ENCODE measurements around the gene ZBTB24. TPM values are rescaled to one million over a fixed set of nuclear protein-coding genes. Genes with fewer than 3 reads are reported as not detected.
A peak's percentile ranks its signal among the peaks of the same experiment; 100 is the strongest.

Gene ZBTB24
- total RNA-seq, 2 donors from 2014 or later: 14.2 to 15.9 TPM

DNA sequence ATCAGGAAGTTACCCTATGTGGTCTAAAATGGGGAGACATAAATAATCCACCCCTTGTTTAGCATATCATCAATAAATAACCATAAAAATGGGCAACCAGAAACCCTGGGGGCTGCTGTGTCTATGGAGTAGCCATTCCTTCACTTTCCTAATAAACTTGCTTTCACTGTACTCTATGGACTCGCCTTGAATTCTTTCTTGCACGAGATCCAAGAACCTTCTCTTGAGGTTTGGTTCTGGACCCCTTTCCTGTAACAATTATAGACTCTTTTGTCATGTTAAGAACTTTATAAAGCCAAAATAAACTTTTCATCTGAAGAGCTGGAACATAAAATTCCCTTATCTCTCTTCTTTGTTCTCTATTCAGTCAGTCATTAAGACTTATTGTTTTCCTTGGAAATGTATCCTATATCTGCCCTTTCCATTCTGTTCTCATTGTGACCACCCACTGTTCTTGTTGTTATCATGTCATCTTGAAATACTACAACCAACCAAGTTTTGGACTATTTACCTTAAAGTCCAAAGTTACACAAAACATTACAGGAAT is 29.3 kb upstream of the ZBTB24 start:
- H3K27me3 Mint-ChIP-seq (ENCODE audit: low read depth): no peaks in the 10 kb centered on the region
- ATAC-seq (replicated peaks in 1 of 2) (no peak), DNase-seq (no peak)
- peaks cover 39% of the 10 kb centered on the region for H3K4me1 Mint-ChIP-seq (ENCODE audit: low read depth)
- peaks cover 0 to 2% of the 10 kb centered on the region in 2 donors for H3K9me3 Mint-ChIP-seq
- no peak overlapping the region for H3K4me3 Mint-ChIP-seq
- peaks cover 1 to 4% of the 10 kb centered on the region in 2 donors for H3K36me3 Mint-ChIP-seq (ENCODE audit: insufficient read depth in 2 of 2)
- H3K27ac Mint-ChIP-seq: no peak overlapping the region

DNA sequence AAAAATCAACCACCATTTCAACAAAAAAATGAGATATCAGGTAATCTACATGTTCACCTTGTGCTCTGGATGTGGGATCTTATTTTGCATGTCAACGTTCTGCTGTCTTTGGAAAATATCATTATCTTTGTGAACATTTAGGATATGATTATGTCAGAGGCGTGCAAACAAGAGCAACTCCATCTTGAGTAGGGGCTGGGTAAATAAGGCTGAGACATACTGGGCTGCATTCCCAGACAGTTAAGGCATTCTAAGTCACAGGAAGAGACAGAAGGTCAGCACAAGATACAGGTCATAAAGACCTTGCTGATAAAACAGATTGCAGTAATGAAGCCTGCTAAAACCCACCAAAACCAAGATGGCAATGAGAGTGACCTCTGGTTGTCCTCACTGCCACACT is 28.8 kb upstream of the ZBTB24 start:
- Mint-ChIP-seq H3K36me3 (ENCODE audit: insufficient read depth in 2 of 2) (peaks cover 1 to 4% of the 10 kb centered on the region in 2 donors), H3K4me3 (no peak overlapping the region), H3K27ac (no peak overlapping the region), H3K4me1 (ENCODE audit: low read depth) (peaks cover 36% of the 10 kb centered on the region), H3K9me3 (peaks cover 0 to 2% of the 10 kb centered on the region in 2 donors), H3K27me3 (ENCODE audit: low read depth) (no peaks in the 10 kb centered on the region)
- ATAC-seq (replicated peaks in 1 of 2) (no peak), DNase-seq (no peak)

DNA sequence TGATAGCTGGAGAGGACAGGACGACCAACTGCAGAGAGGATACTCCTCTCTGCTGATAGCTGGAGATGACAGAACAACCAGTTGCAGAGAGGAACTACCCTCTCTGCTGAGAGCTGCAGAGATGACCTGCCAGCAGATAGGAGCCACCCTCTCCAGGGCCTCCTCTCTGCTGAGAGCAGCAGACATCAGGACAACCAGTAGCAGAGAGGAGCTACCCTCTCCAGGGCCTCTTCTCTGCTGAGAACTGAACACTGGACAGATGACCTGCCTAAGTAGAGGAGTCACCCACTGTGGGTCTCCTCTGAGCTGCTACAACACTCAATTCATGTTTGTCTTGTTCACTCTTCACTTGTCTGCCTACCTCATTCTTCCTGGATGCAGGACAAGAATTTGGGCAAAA is 27.3 kb upstream of the ZBTB24 start:
- Mint-ChIP-seq H3K27me3 (ENCODE audit: low read depth) (no peaks in the 10 kb centered on the region), H3K27ac (no peak overlapping the region), H3K4me3 (no peak overlapping the region), H3K36me3 (ENCODE audit: insufficient read depth in 2 of 2) (peaks cover 0 to 2% of the 10 kb centered on the region in 2 donors), H3K9me3 (no peaks in the 10 kb centered on the region), H3K4me1 (ENCODE audit: low read depth) (peaks cover 21% of the 10 kb centered on the region)
- DNase-seq (no peak), ATAC-seq (replicated peaks in 1 of 2) (no peak)

DNA sequence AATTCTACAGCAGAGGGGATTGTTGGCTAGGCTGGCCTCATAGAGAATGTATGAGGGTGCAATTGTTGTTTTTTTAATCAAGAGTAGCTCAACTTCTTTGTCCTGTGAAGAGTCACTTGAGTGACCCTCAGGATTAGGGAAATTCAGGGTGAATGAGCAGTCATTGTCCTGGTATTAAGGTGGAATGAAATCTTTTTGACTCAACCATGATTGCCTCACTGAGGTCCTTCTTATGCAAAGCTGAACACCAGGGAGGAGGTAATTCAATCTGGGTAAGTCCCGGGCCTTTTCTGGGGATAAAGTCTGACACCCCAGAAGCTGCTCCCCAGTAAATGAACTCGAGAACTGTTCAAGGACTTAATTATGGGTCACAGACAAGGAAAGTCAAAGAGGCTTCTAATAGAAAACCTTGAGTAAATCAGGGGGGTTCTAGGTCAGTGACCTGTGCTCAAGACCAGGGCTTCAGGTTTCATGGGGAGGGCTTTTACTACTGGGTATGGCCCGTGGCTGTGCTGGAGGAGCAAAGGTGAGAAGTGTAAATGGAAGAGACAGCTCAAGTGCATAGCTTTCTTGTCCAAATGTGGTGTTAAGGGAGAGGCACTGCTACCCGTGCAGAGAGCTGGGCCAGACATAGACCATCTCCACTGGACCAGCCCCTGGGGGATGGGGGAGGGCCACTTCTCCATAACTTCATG is 25.3 kb upstream of the ZBTB24 start:
- Mint-ChIP-seq H3K9me3 (no peaks in the 10 kb centered on the region), H3K27ac (no peak overlapping the region), H3K36me3 (ENCODE audit: insufficient read depth in 2 of 2) (peaks cover 0 to 2% of the 10 kb centered on the region in 2 donors), H3K27me3 (ENCODE audit: low read depth) (no peaks in the 10 kb centered on the region), H3K4me1 (ENCODE audit: low read depth) (peaks cover 1% of the 10 kb centered on the region), H3K4me3 (no peak overlapping the region)
- no peak for DNase-seq
- no peak for ATAC-seq (replicated peaks in 1 of 2)

DNA sequence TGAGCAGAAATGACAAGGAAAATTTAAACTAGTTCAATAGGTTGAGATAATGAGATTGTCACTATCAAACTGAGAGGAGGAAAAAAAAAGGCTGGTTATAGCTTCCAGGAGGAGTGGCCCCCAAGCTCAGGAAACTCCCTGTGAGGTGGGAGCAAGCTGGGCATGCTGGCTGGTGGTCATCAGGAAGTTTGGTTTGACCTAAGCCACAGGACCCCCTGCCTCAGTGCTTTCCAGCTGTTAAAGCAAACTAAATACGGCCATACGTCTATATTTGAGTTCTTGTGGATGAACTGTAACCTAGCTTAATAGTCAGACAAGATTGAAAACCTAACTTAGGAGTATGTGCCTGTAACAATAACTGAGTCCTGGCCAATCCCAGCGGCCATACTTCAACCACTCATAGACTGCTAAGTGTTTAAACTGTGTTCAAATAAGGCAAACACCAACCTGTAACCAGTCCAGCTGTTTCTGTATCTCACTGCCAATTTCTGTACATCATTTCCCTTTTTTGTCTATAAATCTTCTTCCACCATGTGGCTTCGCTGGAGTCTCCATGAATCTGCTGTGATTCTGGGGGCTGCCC is 24.6 kb upstream of the ZBTB24 start:
- Mint-ChIP-seq H3K27ac (no peak overlapping the region), H3K9me3 (no peaks in the 10 kb centered on the region), H3K4me1 (ENCODE audit: low read depth) (no peaks in the 10 kb centered on the region), H3K4me3 (no peak overlapping the region), H3K27me3 (ENCODE audit: low read depth) (no peaks in the 10 kb centered on the region), H3K36me3 (ENCODE audit: insufficient read depth in 2 of 2) (peaks cover 0 to 2% of the 10 kb centered on the region in 2 donors)
- ATAC-seq (replicated peaks in 1 of 2): no peak
- DNase-seq: no peak

DNA sequence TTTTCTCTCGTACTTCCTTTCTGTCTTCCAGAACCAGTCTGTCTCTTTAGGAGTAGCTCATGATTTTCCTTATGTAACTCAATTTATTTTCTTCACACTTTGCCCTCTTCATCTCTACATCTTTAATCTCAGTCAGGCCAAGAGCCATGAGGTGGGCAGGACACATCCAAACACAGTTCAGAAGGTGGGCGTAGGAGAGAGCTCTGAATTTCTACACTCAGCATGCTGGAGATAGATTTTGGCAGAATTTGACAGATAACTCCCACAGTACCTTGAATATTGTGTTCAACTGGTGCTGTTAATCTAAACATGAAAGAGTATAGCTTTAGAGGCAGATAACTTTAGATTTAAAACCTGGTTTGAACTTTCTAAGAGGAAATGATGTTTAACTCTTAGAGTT is 23.8 kb upstream of the ZBTB24 start:
- no peaks in the 10 kb centered on the region for H3K9me3 Mint-ChIP-seq
- no peak for DNase-seq
- no peaks in the 10 kb centered on the region for H3K4me1 Mint-ChIP-seq (ENCODE audit: low read depth)
- no peak overlapping the region for H3K4me3 Mint-ChIP-seq
- ATAC-seq (replicated peaks in 1 of 2): no peak
- H3K27me3 Mint-ChIP-seq (ENCODE audit: low read depth): peaks cover 4% of the 10 kb centered on the region
- peaks cover 0 to 2% of the 10 kb centered on the region in 2 donors for H3K36me3 Mint-ChIP-seq (ENCODE audit: insufficient read depth in 2 of 2)
- H3K27ac Mint-ChIP-seq: no peak overlapping the region

DNA sequence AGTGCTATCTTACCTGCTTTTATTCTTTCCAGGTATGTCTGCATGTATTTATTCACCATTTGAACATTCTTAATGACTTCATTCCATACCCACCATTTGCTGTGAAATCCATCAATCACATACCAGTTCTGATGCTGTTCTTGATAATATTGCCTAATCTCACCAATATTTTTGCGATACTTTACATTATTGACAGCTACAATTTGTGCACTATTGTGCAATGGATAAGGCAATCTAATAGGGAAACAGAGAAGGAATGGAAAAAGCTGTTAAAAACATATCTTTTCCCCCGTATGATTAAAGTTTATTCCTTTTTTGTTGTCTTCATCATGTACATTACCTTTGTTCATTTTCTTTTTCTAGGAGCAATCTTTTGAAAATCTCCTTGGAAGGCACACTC is 23.3 kb upstream of the ZBTB24 start:
- Mint-ChIP-seq H3K4me1 (ENCODE audit: low read depth) (no peaks in the 10 kb centered on the region), H3K9me3 (no peaks in the 10 kb centered on the region), H3K27ac (no peak overlapping the region), H3K36me3 (ENCODE audit: insufficient read depth in 2 of 2) (peaks cover 0 to 2% of the 10 kb centered on the region in 2 donors), H3K27me3 (ENCODE audit: low read depth) (peaks cover 5% of the 10 kb centered on the region), H3K4me3 (no peak overlapping the region)
- ATAC-seq (replicated peaks in 1 of 2): no peak
- no peak for DNase-seq

DNA sequence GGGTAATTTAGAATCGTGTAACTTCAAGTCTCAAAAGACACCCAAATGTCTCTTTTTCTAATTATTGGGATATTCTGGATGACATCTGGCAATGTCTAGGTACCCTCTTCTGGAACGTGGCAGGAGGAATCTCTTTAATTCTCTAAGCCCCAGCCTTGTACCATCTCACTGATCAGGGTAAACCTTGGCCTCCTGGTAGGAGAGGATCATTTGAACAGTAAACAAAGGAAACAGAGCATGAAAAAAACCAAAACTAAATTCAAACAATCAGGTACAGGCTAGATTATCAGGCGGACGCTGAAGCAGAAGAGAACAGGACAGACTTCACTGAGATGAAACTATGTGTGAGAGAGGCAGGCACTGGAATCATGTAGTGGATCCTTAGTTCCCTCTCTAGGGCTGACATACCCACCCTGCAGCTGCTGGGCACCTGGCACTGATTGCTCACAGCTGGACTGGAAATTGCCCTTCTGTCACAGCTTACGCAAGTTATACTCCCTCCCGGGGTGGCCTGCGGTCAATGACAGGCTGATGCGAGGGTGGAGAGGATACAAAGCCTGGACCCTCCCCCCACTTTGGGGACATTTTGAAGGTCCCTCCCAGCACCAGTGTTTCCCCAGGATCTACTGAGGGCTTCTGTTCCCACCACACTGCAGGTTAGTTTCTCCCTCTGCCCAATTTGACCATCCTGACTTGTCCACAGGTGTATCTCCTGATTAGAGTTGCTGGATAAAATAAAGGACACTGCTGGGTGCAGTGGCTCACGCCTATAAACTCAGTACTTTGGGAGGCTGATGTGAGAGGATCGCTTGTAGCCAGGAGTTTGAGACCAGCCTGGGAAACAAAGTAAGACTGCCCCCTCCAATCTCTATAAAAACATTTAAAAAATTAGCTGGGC is 20.6 kb upstream of the ZBTB24 start:
- H3K4me1 Mint-ChIP-seq (ENCODE audit: low read depth): no peaks in the 10 kb centered on the region
- H3K9me3 Mint-ChIP-seq: no peaks in the 10 kb centered on the region
- H3K4me3 Mint-ChIP-seq: no peak overlapping the region
- ATAC-seq (replicated peaks in 1 of 2): no peak
- H3K27ac Mint-ChIP-seq: no peak overlapping the region
- H3K36me3 Mint-ChIP-seq (ENCODE audit: insufficient read depth in 2 of 2): no peaks in the 10 kb centered on the region
- H3K27me3 Mint-ChIP-seq (ENCODE audit: low read depth): peaks cover 5% of the 10 kb centered on the region
- DNase-seq: no peak

DNA sequence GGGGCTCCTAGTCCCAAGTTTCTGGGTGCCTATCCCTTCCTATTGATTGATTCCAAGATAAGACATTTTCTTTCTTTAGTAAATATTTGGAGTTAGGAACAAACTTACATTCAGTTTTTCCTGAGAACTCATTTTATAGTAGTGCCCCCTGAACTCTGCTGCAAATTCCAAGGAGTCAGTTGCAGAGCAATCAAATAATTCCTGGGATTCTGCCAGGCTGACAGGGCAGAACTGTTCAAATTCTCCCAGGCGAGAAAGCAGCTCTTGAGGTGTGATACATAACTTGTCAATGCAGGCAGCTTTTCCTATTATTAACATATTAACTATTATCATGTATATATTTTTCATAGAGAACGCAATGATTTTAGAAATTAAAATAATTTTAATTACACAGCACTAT is 15.9 kb upstream of the ZBTB24 start:
- peaks cover 5% of the 10 kb centered on the region for H3K27me3 Mint-ChIP-seq (ENCODE audit: low read depth)
- no peak for DNase-seq
- H3K4me1 Mint-ChIP-seq (ENCODE audit: low read depth): peaks cover 15% of the 10 kb centered on the region
- H3K9me3 Mint-ChIP-seq: no peaks in the 10 kb centered on the region
- H3K36me3 Mint-ChIP-seq (ENCODE audit: insufficient read depth in 2 of 2): no peaks in the 10 kb centered on the region
- H3K4me3 Mint-ChIP-seq: no peak overlapping the region
- H3K27ac Mint-ChIP-seq: no peak overlapping the region
- no peak for ATAC-seq (replicated peaks in 1 of 2)

DNA sequence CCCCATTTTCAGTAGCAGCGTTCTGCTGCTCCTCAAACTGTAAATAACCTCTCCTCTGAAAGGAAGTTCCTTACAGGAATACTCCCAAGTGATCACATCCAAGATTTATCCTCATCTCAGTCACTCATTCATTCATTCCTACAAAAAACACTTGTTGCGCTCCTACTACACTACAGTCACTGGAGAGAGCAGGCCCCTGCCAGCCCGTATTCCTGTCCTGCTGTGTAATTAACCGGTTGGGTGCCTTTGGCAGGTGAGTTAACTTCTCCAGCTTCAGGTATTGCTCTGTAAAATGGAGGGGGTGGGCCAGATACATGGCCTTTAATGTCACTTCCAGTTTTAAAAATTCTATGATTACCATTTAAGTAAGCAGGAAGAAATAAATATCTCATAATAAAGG is 15.0 kb upstream of the ZBTB24 start:
- Mint-ChIP-seq H3K36me3 (ENCODE audit: insufficient read depth in 2 of 2) (no peaks in the 10 kb centered on the region), H3K9me3 (no peaks in the 10 kb centered on the region), H3K4me3 (no peak overlapping the region), H3K27ac (no peak overlapping the region), H3K4me1 (ENCODE audit: low read depth) (peaks cover 22% of the 10 kb centered on the region), H3K27me3 (ENCODE audit: low read depth) (peaks cover 5% of the 10 kb centered on the region)
- no peak for DNase-seq
- no peak for ATAC-seq (replicated peaks in 1 of 2)

DNA sequence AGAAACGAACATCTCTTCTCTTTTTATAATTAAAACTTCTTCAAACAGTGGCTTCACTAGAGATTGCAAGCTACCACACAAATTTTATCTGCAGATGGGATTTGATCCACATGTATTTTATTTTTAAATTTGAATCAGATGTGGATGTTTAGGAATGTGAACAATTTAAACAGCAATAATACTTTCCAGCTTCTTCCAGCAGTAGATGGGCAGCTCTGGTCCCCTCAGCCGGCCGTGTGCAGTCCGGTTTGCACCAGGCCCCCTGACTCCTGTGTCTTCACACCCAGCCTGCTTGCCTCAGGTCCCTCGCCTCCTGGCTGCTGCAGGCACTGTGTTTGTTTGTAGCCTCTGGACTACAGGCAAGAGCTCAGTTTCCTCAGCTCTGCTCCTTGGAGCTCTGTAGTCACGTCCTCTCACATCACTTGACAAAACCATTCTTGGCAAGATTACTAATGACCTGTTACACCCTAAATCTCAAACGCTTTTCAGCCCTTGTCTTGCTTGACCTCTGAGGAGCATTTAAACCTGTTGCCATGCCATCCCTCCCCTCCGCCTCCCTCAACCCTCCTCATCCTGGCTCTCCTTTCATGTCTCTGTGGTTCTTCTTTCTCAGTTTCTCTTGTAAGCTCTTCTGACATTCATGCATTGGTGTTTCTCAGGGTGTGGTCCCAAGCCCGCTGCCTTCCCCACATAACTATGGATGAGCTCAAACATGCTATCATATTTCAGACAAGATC is 13.2 kb upstream of the ZBTB24 start:
- no peak overlapping the region for H3K27ac Mint-ChIP-seq
- H3K9me3 Mint-ChIP-seq: no peaks in the 10 kb centered on the region
- no peaks in the 10 kb centered on the region for H3K27me3 Mint-ChIP-seq (ENCODE audit: low read depth)
- no peaks in the 10 kb centered on the region for H3K36me3 Mint-ChIP-seq (ENCODE audit: insufficient read depth in 2 of 2)
- no peak for DNase-seq
- peak; percentile 32 to 37 for ATAC-seq (replicated peaks in 1 of 2)
- peaks cover 31% of the 10 kb centered on the region for H3K4me1 Mint-ChIP-seq (ENCODE audit: low read depth)
- H3K4me3 Mint-ChIP-seq: no peak overlapping the region

DNA sequence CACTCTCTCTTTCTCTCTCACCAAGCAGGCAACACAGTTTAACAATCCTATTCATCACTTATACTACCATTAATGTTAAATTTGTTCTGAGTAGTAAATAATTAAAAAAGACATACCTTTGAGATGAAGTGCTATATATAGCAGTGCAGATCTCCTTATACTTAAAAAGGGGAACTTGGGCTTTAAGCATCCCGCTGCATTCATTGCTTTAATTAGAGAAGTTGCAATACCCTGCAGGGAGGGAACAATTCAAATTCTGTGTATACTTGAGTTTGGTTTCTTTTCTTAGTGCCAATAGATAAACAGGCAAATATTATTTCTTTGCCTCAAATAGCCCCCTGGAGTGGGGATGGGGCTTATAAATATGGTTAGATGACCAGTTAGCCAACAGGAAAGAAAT is 10.8 kb upstream of the ZBTB24 start:
- peaks cover 47% of the 10 kb centered on the region for H3K4me1 Mint-ChIP-seq (ENCODE audit: low read depth)
- H3K27ac Mint-ChIP-seq: no peak overlapping the region

More for the DNA sequence above, 10.8 kb upstream of the ZBTB24 start:
- no peaks in the 10 kb centered on the region for H3K9me3 Mint-ChIP-seq
- ATAC-seq (replicated peaks in 1 of 2): no peak
- H3K27me3 Mint-ChIP-seq (ENCODE audit: low read depth): no peaks in the 10 kb centered on the region
- no peak for DNase-seq
- H3K36me3 Mint-ChIP-seq (ENCODE audit: insufficient read depth in 2 of 2): no peaks in the 10 kb centered on the region
- no peak overlapping the region for H3K4me3 Mint-ChIP-seq

Measured in activated T-cell treated with anti-CD3 and anti-CD28 coated beads, Interleukin-2, amount 50 U/mL, for 72 hours (primary cell).